Pancreas (tissue), 10 donors: ENCODE data around the gene TMPRSS6. TPM values are rescaled to one million over a fixed set of nuclear protein-coding genes. Genes with fewer than 3 reads are reported as not detected.
A peak's percentile ranks its signal among the peaks of the same experiment; 100 is the strongest.

Experiments used
- ATAC-seq, 4 donors: fragments of 200-7000 bp; cut with Tn5 transposase; one replicate each; pipeline versions ENCODE4 v1.8.0 to v1.9.1; 2020; ENCODE audit warnings: mild to moderate bottlenecking in 4 of 4, moderate library complexity in 4 of 4
- DNase-seq, 6 donors: peaks; one replicate each; pipeline ENCODE4 v3.0.0-alpha.2; 2020
- FAIRE-seq: peaks from 2 replicates; lab custom pipeline; 2012; peaks lifted over from hg19 to GRCh38; lab: Jason Lieb, UNC
- H3K27ac ChIP-seq, 4 donors: fragments of 200-600 bp; sonication (generic); 1 replicate in 3 of 4; 2 replicates in 1 of 4; pipeline versions ENCODE4 v1.5.0 to v1.8.0; 2020
- H3K27me3 ChIP-seq, 4 donors: fragments of 200-600 bp; one replicate each; pipeline ENCODE4 v1.8.0; 2021
- H3K36me3 ChIP-seq, 3 donors: fragments of 200-600 bp; sonication (generic) in 1 of 3; one replicate each; pipeline versions ENCODE4 v1.5.0 to v1.8.0; 2020 to 2021
- H3K4me1 ChIP-seq, 3 donors: fragments of 200-600 bp; one replicate each; pipeline ENCODE4 v1.8.0; 2021
- H3K4me3 ChIP-seq, 4 donors: fragments of 200-600 bp; sonication (generic) in 2 of 4; one replicate each; pipeline versions ENCODE4 v1.5.0 to v1.8.0; 2020 to 2021
- H3K9me3 ChIP-seq, 4 donors: fragments of 200-600 bp; one replicate each; pipeline ENCODE4 v1.8.0; 2021
- WGBS, 2 donors: extraction: QIAGEN DNeasy Blood & Tissue Kit; methylation state at CpG; one replicate each; pipeline ENCODE4 v1.1.7; 2013; 5-methylcytosine and 5-hydroxymethylcytosine counted together
- intact Hi-C, 3 donors: fragments of 100-400 bp; cut with DNase I; formaldehyde crosslinking; loops; one replicate each; pipeline versions ENCODE4 v1.11.1 to v1.14.2; 2022
- polyA plus RNA-seq, 2 donors: library from polyadenylated mRNA; stranded (reverse); fragments of 200-250 nt; gene quantifications; one replicate each; pipeline ENCODE4 v1.2.3, GENCODE V29; 2013
- total RNA-seq, 6 donors: library from RNA; stranded (reverse); fragmentation: NEBNext Ultra II Directional in 4 of 6; extraction: Animal tissue kit (Norgen Biotek cat#: 25700) in 4 of 6; gene quantifications; one replicate each; pipeline versions ENCODE4 v1.2.1 to v1.2.4, GENCODE V29; 2021 to 2023
- TF ChIP-seq, protein P1 (sequence below), 4 donors: fragments of 200-600 bp; sonication (generic) in 3 of 4; IDR thresholded peaks; one replicate each; pipeline versions ENCODE4 v1.5.0 to v1.8.0; 2021; ENCODE audit warnings: antibody characterized with exemption in 4 of 4
- donor health status: healthy with polysubstance abuse.
- donor health status: DM: no; HTN: no; CAD: no; lungs with moderate emphysema.
- donor health status: DM: no; HTN: no; CAD: no.
- donor health status: control.
- donor health status: control.
- donor health status: Bipolar disorder and iron deficiency.
- donor health status: DM: yes; HTN: yes; CAD: no.
- donor health status: DM: no; HTN: no; CAD: no.
- donor health status: DM: no; HTN: no; CAD: no.
- donor health status: DM: yes; HTN: yes; CAD: no.

TMPRSS6 gene
- total and polyA plus RNA-seq, 8 donors: 0.13 to 3.1 (median 0.33) TPM

DNA sequence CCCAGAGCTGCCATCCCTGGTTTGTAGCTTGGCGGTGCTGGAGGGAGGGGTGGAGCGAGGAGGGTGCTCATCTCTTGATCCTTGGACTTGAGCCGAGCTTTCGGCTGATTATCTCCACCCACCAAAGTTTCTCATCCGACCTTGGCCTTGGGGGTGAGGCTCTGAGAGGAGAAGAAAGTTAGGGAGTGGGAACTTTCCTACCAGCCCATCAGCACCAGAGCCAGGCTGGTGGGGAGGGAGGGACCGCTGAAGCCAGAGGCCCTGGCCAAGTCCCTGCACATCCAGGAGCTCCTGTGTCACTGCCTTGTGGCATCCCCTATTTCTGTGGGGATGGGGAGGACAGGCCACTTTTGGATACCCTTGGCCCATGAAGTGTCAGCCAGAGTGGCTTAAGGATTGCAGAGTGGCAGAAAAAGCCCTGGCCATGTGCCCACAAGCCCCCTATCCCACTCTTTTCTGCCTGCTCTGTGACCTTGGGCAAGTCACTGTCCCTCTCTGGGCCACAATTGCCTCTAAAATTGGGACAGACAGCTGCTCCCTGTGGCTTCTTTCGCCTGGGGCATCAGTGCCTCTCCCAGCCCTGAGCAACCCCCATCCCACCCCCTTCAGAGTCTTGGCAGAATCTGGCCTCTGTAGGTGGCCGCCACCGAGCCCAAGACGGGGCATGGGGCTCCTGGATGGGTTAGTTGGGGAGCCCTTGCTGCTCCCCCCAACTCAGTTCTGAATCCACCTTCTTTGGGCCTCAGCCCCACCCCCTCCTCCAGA is 47.7 kb downstream of the TMPRSS6 start:
- 67 to 77% methylated on average over 10 of the region's 10 CpGs for WGBS, 2 donors

DNA sequence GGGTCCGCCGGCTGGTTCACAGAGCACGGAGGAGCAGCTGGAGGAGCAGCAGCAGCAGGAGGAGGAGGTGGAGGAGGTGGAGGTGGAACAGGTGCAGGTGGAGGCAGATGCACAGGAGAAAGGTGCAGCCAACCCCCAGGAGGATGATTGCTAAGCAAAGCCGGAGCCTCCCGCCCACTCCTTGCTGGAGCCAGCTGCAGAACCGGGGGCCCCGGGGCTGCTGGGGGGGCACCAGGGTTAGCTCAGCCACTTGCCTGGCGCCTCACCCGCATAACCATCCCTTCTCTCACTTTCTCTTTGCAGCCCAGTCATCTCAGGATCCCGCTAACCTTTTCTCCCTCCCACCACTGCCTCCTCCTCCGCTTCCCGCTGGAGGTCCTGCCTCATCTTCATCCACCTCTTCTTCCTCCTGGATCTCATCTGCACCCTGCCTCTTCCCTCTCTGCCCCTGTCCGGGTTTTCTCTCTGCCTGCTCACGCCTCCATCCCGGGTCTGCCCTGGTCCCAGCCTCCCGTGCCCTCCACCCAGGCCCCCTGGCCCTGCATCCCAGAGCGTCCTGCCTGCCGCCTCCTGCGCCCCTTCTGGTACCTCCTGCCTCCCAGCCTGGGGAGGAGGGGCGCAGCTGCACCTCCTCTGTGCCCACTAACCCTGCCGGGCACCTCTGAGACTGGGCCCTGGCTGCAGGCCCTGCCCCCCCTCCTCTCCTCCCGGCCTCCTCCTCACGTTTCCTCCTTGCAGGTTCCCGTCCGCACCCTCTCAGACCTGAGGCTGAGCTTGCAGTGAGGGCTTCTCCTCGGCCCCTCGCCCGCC is 48.5 kb downstream of the TMPRSS6 start:
- no peak overlapping the region for H3K4me3 ChIP-seq
- H3K27me3 ChIP-seq: no peaks in the 10 kb centered on the region
- TF ChIP-seq, protein P1, sequence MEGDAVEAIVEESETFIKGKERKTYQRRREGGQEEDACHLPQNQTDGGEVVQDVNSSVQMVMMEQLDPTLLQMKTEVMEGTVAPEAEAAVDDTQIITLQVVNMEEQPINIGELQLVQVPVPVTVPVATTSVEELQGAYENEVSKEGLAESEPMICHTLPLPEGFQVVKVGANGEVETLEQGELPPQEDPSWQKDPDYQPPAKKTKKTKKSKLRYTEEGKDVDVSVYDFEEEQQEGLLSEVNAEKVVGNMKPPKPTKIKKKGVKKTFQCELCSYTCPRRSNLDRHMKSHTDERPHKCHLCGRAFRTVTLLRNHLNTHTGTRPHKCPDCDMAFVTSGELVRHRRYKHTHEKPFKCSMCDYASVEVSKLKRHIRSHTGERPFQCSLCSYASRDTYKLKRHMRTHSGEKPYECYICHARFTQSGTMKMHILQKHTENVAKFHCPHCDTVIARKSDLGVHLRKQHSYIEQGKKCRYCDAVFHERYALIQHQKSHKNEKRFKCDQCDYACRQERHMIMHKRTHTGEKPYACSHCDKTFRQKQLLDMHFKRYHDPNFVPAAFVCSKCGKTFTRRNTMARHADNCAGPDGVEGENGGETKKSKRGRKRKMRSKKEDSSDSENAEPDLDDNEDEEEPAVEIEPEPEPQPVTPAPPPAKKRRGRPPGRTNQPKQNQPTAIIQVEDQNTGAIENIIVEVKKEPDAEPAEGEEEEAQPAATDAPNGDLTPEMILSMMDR (IDR thresholded peaks at IDR 0.05): no peak
- no peaks in the 10 kb centered on the region for H3K4me1 ChIP-seq
- no peak overlapping the region for H3K27ac ChIP-seq
- intact Hi-C loops: no loop called here
- 68 to 80% methylated on average over 24 to 28 of the region's 28 CpGs for WGBS, 2 donors
- H3K36me3 ChIP-seq: no peaks in the 10 kb centered on the region
- H3K9me3 ChIP-seq: no peaks in the 10 kb centered on the region
- FAIRE-seq (no peak), ATAC-seq (no peak), DNase-seq (peak in 1 of 6 donors; percentile 48)

More for the DNA sequence above, 47.7 kb downstream of the TMPRSS6 start:
- TF ChIP-seq, protein P1 (IDR thresholded peaks at IDR 0.05): no peak
- DNase-seq (peak in 1 of 6 donors; percentile 41), FAIRE-seq (no peak), ATAC-seq (no peak)
- intact Hi-C loops: no loop called here
- Histone ChIP-seq H3K36me3 (no peaks in the 10 kb centered on the region), H3K27ac (no peak overlapping the region), H3K4me1 (no peaks in the 10 kb centered on the region), H3K4me3 (no peak overlapping the region), H3K9me3 (no peaks in the 10 kb centered on the region), H3K27me3 (no peaks in the 10 kb centered on the region)

DNA sequence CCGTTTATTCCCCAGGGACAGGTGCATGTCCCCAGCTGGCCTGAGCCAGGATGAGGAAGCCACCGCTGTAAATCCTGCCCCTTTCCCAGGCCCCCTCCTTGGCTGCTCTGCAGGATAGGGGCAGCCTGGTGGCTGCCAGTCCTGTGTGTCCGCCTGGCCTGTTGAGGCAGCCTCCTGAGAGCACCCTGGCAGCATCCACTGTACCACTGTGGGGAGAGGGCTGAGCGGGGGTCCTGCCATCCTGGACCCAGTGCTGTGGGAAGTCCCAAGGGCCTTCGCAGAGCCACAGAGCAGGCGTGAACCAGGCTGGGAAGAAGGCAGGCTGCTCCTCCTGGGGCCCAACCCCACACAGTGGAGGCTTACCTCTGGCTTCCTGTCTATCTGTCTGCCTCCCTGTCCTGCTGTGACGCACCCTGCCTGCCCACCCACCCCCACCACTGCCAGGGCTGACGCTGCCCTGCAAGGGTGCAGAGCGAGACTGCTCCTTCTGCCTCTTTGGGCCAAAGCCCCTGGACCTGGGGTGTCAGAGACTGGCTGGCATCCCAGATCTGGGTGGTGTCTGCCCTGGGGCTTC is 49.5 kb downstream of the TMPRSS6 start:
- Histone ChIP-seq H3K27me3 (no peaks in the 10 kb centered on the region), H3K9me3 (no peaks in the 10 kb centered on the region), H3K4me3 (no peak overlapping the region), H3K36me3 (no peaks in the 10 kb centered on the region), H3K27ac (no peak overlapping the region), H3K4me1 (no peaks in the 10 kb centered on the region)
- ATAC-seq: no peak
- no peak for FAIRE-seq
- intact Hi-C loops: no loop called here
- TF ChIP-seq, protein P1 (IDR thresholded peaks at IDR 0.05): no peak
- peak in 1 of 6 donors; percentile 45 for DNase-seq
- WGBS, 2 donors: 72 to 82% methylated on average over 9 of the region's 9 CpGs

DNA sequence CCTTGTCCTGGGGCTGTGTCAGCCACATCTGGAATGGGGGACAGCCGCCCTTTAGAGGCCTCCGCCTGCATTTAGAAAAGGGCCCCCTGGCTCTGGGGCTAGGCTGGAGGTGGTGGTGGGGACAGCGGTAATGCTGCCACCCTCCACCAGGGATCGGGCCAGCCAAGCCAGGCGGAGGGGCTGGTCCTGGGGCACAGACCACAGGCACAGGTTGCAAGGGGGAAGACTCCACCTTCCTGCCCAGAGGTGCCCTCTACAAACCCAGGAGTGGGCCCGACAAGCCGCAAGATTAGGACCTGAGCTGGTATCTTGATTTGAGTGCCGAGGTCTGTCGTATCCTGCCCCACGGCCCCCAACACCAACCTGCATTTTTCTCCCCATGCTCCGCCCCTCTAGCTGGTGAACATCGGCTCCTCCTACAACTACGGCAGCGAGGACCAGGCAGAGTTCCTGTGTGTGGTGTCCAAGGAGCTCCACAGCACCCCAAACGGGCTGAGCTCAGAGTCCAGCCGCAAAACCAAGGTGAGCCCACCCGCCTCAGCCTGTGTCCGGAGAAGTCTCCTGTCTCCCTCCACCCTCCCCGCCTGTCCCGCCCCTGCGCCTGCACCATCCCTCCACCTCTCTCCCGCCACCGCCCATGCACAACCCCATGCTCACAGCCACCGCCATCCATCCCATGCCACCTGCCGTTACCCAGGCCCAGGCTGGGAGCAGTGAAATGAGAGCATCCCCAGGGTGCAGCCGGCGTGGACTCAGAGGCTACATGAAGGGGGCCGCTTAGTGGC is 50.4 kb downstream of the TMPRSS6 start:
- no peaks in the 10 kb centered on the region for H3K4me1 ChIP-seq
- FAIRE-seq: no peak
- whole genome bisulfite sequencing, 2 donors: 83 to 93% methylated on average over 28 of the region's 28 CpGs
- ATAC-seq: no peak
- intact Hi-C loops: no loop called here
- TF ChIP-seq, protein P1 (IDR thresholded peaks at IDR 0.05): no peak
- H3K27ac ChIP-seq: no peak overlapping the region
- H3K36me3 ChIP-seq: no peaks in the 10 kb centered on the region
- no peaks in the 10 kb centered on the region for H3K9me3 ChIP-seq
- H3K4me3 ChIP-seq: no peak overlapping the region
- H3K27me3 ChIP-seq: no peaks in the 10 kb centered on the region
- DNase-seq: peak in 1 of 6 donors; percentile 39
